ENCODE measurements around the gene MAP2K2. TPM values are rescaled to one million over a fixed set of nuclear protein-coding genes. Genes with fewer than 3 reads are reported as not detected.

The MAP2K2 gene
- total and polyA plus RNA-seq, 11 donors = 95.3 to 204 (median 118) TPM

DNA sequence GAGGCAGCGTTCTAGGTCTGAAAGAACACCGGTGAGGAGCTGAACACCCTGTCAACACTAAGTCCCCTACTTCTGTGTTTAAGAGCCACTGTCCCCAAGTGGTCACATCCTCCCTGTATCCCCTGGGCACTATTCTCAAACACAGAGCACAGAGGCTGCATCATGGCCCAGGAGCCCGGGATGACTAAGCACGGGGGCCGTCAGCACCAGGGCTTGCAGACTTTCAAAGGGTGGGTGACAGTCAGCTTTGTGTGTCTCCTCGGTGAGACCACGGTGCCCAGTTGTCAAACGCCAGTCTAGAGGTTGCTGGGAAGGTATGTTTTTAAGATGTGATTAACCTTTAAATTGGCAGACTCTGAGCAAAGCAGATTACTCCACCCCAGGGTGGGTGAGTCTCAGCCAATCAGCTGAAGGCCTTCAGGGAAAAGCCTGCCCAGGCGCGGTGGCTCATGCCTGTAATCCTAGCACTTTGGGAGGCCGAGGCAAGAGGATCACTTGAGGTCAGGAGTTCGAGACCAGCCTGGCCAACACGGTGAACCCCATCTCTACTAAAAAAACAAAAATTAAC lies 8.0 kb downstream of the MAP2K2 start:
- peak in 1 of 4 donors; percentile 6 for ATAC-seq
- intact Hi-C loops (cut with DNase I) = loop anchor here in 2 of 10 donors (10.0 kb wide), 2 partner anchors 101 to 131 kb away; partner anchors contain the start of gene EEF2 (in 1 of the 2)

DNA sequence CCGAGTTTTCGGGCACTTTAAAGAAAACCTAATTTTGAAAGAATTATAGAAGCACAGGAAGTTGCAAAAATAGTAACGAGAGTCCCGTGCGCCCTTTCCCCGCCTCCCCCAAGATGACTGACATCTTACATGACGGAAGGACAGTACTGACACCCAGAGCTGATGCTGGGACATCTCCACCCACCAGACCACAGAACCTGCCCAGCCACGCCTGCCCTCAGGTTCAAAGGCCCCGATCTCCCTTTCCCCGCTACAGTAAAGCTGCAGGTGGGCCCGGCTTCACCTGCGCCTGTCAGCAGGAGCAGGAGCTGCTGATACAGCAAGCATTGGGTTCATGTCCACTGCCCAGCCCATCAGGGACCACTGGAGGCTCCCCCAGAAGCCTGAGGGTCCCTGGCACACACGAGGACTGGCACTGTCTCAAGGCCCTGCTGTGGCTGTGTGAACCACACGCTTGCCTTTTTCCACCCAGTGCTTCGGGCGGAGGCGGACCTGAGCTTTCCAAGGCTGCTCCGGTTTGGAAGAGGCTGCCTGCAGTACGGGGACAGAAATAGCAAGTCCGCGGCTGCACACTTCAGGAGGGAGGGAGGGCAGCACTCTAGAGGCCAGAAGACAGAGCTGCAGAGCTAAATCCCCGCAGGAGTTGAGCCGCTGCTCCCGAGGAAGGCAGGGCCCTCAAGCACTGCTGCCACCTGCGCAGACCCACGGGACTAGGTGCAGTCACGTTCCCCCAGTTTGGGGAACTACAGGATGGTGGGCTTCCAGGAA lies 8.7 kb downstream of the MAP2K2 start:
- Histone ChIP-seq H3K27me3 (no peaks in the 10 kb centered on the region), H3K9me3 (no peaks in the 10 kb centered on the region), H3K4me1 (peaks cover 2 to 30% (median 19%) of the 10 kb centered on the region in 12 donors), H3K4me3 (peak overlapping the region in 3 of 12 donors; percentile 15 to 17 (median 16)), H3K36me3 (peaks cover 0 to 86% (median 60%) of the 10 kb centered on the region in 9 donors), H3K27ac (peak overlapping the region in 7 of 12 donors; percentile 29 to 79 (median 64))
- ATAC-seq = peak; percentile 61 to 86 (median 82)
- TF ChIP-seq, protein P1, sequence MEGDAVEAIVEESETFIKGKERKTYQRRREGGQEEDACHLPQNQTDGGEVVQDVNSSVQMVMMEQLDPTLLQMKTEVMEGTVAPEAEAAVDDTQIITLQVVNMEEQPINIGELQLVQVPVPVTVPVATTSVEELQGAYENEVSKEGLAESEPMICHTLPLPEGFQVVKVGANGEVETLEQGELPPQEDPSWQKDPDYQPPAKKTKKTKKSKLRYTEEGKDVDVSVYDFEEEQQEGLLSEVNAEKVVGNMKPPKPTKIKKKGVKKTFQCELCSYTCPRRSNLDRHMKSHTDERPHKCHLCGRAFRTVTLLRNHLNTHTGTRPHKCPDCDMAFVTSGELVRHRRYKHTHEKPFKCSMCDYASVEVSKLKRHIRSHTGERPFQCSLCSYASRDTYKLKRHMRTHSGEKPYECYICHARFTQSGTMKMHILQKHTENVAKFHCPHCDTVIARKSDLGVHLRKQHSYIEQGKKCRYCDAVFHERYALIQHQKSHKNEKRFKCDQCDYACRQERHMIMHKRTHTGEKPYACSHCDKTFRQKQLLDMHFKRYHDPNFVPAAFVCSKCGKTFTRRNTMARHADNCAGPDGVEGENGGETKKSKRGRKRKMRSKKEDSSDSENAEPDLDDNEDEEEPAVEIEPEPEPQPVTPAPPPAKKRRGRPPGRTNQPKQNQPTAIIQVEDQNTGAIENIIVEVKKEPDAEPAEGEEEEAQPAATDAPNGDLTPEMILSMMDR (IDR thresholded peaks at IDR 0.05) = peak in 3 of 12 donors; percentile 10 to 21 (median 15)
- no peak for TF ChIP-seq POLR2A (IDR thresholded peaks at IDR 0.05)
- WGBS, 4 donors = 50 to 55% (median 53%) methylated on average over 8 to 27 of the region's 27 CpGs
- intact Hi-C loops (cut with DNase I) = loop anchor here in 2 of 10 donors (10.0 kb wide), 2 partner anchors 100 to 130 kb away; partner anchors contain the start of gene EEF2 (in 1 of the 2)
- DNase-seq = peak in 3 of 5 donors; percentile 53 to 71 (median 69)

More for the DNA sequence above, 8.0 kb downstream of the MAP2K2 start:
- H3K9me3 ChIP-seq = no peaks in the 10 kb centered on the region
- H3K4me1 ChIP-seq = peaks cover 2 to 34% (median 20%) of the 10 kb centered on the region in 12 donors
- no peak for DNase-seq
- H3K36me3 ChIP-seq = peaks cover 0 to 83% (median 54%) of the 10 kb centered on the region in 9 donors
- TF ChIP-seq, protein P1 (IDR thresholded peaks at IDR 0.05) = peak in 1 of 12 donors; percentile 0
- no peak for TF ChIP-seq POLR2A (IDR thresholded peaks at IDR 0.05)
- H3K27me3 ChIP-seq = no peaks in the 10 kb centered on the region
- 75 to 83% (median 78%) methylated on average over 12 to 13 of the region's 13 CpGs for WGBS, 4 donors
- no peak overlapping the region for H3K4me3 ChIP-seq
- peak overlapping the region in 7 of 12 donors; percentile 8 to 76 (median 39) for H3K27ac ChIP-seq

DNA sequence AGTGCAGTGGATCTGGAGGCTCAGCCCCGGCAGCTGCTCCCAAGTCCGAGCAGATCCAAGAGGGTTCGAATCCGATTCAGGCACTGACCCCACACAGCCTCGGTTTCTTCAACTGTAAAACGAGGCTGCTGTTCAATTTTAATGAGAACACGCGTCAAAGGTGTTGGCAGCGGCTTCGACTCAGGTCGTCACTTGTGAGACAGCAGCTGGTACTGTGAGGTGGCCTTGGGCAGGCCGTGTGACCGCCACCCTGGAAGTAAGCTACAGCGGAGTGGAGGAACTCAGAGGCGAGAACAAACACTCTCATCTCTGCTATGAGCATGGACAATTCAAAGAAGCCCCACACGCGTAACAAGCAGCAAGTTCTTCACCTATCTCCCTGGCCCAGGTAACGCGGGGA lies 9.7 kb downstream of the MAP2K2 start:
- no peak overlapping the region for H3K4me3 ChIP-seq
- no peak overlapping the region for H3K27ac ChIP-seq

More for the DNA sequence above, 9.7 kb downstream of the MAP2K2 start:
- Histone ChIP-seq H3K9me3 (no peaks in the 10 kb centered on the region), H3K27me3 (no peaks in the 10 kb centered on the region), H3K4me1 (peaks cover 2 to 30% (median 20%) of the 10 kb centered on the region in 12 donors), H3K36me3 (peaks cover 0 to 88% (median 67%) of the 10 kb centered on the region in 9 donors)
- 91 to 94% (median 92%) methylated on average over 13 to 19 of the region's 19 CpGs for WGBS, 4 donors
- intact Hi-C loops (cut with DNase I) = loop anchor here in 2 of 10 donors (10.0 kb wide), 2 partner anchors 99 to 129 kb away; partner anchors contain the start of gene EEF2 (in 1 of the 2)
- DNase-seq = no peak
- TF ChIP-seq POLR2A (IDR thresholded peaks at IDR 0.05) = no peak
- TF ChIP-seq, protein P1 (IDR thresholded peaks at IDR 0.05) = no peak
- no peak for ATAC-seq
